DND-41 (cell line): Measurements from ENCODE around the gene MBP.

Experiments
- CTCF ChIP-seq: IDR thresholded peaks from 2 replicates; pipeline ENCODE4 v1.5.1; 2012; ENCODE audit warnings: borderline replicate concordance, low read length, moderate library complexity, mild to moderate bottlenecking; ENCODE audit not compliant: poor library complexity, severe bottlenecking; ENCODE audit errors: extremely low read depth
- EZH2 ChIP-seq: IDR thresholded peaks from 3 replicates; pipeline ENCODE4 v1.6.1; 2012; ENCODE audit warnings: borderline replicate concordance, low read depth, mild to moderate bottlenecking, moderate library complexity, low read length, inconsistent platforms; ENCODE audit not compliant: severe bottlenecking

GRCh38 chr18:77020561-77020960, 112.0 kb downstream of the MBP start:
- TF ChIP-seq CTCF (no peak), EZH2 (no peak)
